Lung (tissue), 16 donors: ENCODE measurements around the gene ETF1. TPM values are rescaled to one million over a fixed set of nuclear protein-coding genes. Genes with fewer than 3 reads are reported as not detected.

Experiments used
- ATAC-seq: fragments of 200-7000 bp; cut with Tn5 transposase; one replicate; pipeline ENCODE4 v1.9.1; 2020; ENCODE audit warnings: moderate number of reproducible peaks; ENCODE audit not compliant: insufficient read depth, low FRiP score
- DNase-seq, 3 donors: peaks; one replicate each; pipeline ENCODE4 v3.0.0-alpha.2; 2013 to 2017
- H3K27ac ChIP-seq, 2 donors: one replicate each; pipeline ENCODE4 v1.5.1; 2013; ENCODE audit warnings: mild to moderate bottlenecking in 2 of 2, moderate library complexity in 2 of 2, control low read depth in 1 of 2, inconsistent platforms in 1 of 2, low read depth in 1 of 2, low read length in 1 of 2
- H3K27me3 ChIP-seq, 3 donors: one replicate each; pipeline ENCODE4 v1.5.1; 2013; ENCODE audit warnings: low read length in 2 of 3; ENCODE audit not compliant: control insufficient read depth in 3 of 3, insufficient read depth in 3 of 3
- H3K36me3 ChIP-seq, 4 donors: one replicate each; pipeline ENCODE4 v1.5.1; 2013; ENCODE audit warnings: low read length in 4 of 4, mild to moderate bottlenecking in 1 of 4, moderate library complexity in 1 of 4; ENCODE audit not compliant: control insufficient read depth in 4 of 4, insufficient read depth in 4 of 4
- H3K4me1 ChIP-seq, 5 donors: one replicate each; pipeline ENCODE4 v1.5.1; 2013; ENCODE audit warnings: low read length in 5 of 5, mild to moderate bottlenecking in 2 of 5, moderate library complexity in 1 of 5; ENCODE audit not compliant: control insufficient read depth in 5 of 5, insufficient read depth in 5 of 5
- H3K4me3 ChIP-seq: one replicate; pipeline ENCODE4 v1.5.1; 2013; ENCODE audit warnings: mild to moderate bottlenecking, control low read depth, moderate library complexity
- H3K9ac ChIP-seq, 2 donors: one replicate each; pipeline ENCODE4 v1.5.1; 2013; ENCODE audit warnings: low read length in 2 of 2, control low read depth in 1 of 2; ENCODE audit not compliant: insufficient read depth in 1 of 2
- H3K9me3 ChIP-seq, 4 donors: one replicate each; pipeline ENCODE4 v1.5.1; 2013; ENCODE audit warnings: low read length in 3 of 4, mild to moderate bottlenecking in 1 of 4, moderate library complexity in 1 of 4; ENCODE audit not compliant: control insufficient read depth in 4 of 4, insufficient read depth in 3 of 4
- CTCF ChIP-seq: IDR thresholded peaks from 2 replicates; pipeline ENCODE4 v1.5.1; 2012; ENCODE audit warnings: mild to moderate bottlenecking; ENCODE audit errors: control extremely low read depth, extremely low read depth
- WGBS, 2 donors: extraction: QIAGEN DNeasy Blood & Tissue Kit; methylation state at CpG; one replicate each; pipeline ENCODE4 v1.1.7; 2013; 5-methylcytosine and 5-hydroxymethylcytosine counted together
- long read RNA-seq, 5 donors: transcript quantifications; one replicate each; lab custom pipeline, GENCODE V29; 2026
- polyA plus RNA-seq, 2 donors: library from polyadenylated mRNA; stranded (reverse); fragments of 200-250 nt; gene quantifications; one replicate each; pipeline ENCODE4 v1.2.1, GENCODE V29; 2013
- total RNA-seq, 2 donors: library from RNA; depleted of rRNA in 1 of 2; stranded (reverse); fragments of >200 nt in 1 of 2; gene quantifications; one replicate each; pipeline ENCODE4 v1.2.1, GENCODE V29; 2014 to 2021
- donor health status: control.
- donor health status: control.
- donor health status: Bipolar disorder and iron deficiency.
- donor health status: healthy.
- donor health status: DM: yes; HTN: yes; CAD: no.

Gene ETF1
- total RNA-seq (10 to 100 TPM; 58.5 to 99.2 TPM), polyA plus RNA-seq (10 to 100 TPM; 36.9 to 67.2 TPM)
- long read RNA-seq, donor 1, transcript ETF1-201 (11 exons, 3,742 nt) = major isoform, 5 of 24 reads
- long read RNA-seq, donor 1, partial matches to known transcripts = 18 of 24 reads
- long read RNA-seq, donor 1, other reads (novel, unspliced or antisense) = 0 of 24 reads
- long read RNA-seq, donor 2, partial matches to known transcripts = 0 of 2 reads
- long read RNA-seq, donor 2, other reads (novel, unspliced or antisense) = 0 of 2 reads
- long read RNA-seq, donor 3, partial matches to known transcripts = 7 of 11 reads
- long read RNA-seq, donor 3, other reads (novel, unspliced or antisense) = 0 of 11 reads
- long read RNA-seq, donor 4, partial matches to known transcripts = 6 of 9 reads
- long read RNA-seq, donor 4, other reads (novel, unspliced or antisense) = 0 of 9 reads
- long read RNA-seq, donor 5, transcript ETF1-201 (11 exons, 3,742 nt) = major isoform, 10 of 25 reads
- long read RNA-seq, donor 5, partial matches to known transcripts = 15 of 25 reads
- long read RNA-seq, donor 5, other reads (novel, unspliced or antisense) = 0 of 25 reads

GRCh38 chr5:138542956-138543729, at the start of gene ETF1:
Gene ETF1, minus strand, starts transcription at chr5:138543236. Its CDS starts 318 bp downstream, at chr5:138542918.
- H3K4me1 ChIP-seq = peaks cover 9 to 33% (median 18%) of the 10 kb centered on the region in 5 donors
- 0 to 1% methylated on average over 59 to 70 of the region's 70 CpGs for WGBS, 2 donors
- peak within 1 kb of the TSS; percentile 99 for H3K9ac ChIP-seq
- ATAC-seq (peak; percentile 95), DNase-seq (peak; percentile 100)
- no peaks in the 10 kb centered on the region for H3K9me3 ChIP-seq
- peak within 1 kb of the TSS; percentile 95 to 99 for H3K27ac ChIP-seq
- no peak for TF ChIP-seq CTCF
- peaks cover 0 to 12% (median 1%) of the 10 kb centered on the region in 4 donors for H3K36me3 ChIP-seq
- peak within 1 kb of the TSS; percentile 85 for H3K4me3 ChIP-seq
- no peaks in the 10 kb centered on the region for H3K27me3 ChIP-seq

- no peak overlapping the region for H3K27ac ChIP-seq
- no peak for DNase-seq
Measured at GRCh38 chr5:138588013-138588788, 45.2 kb upstream of the ETF1 start.

GRCh38 chr5:138585157-138585556, 42.1 kb upstream of the ETF1 start:
- TF ChIP-seq CTCF = no peak
- Histone ChIP-seq H3K4me3 (no peak overlapping the region), H3K9ac (no peak overlapping the region), H3K27ac (no peak overlapping the region), H3K27me3 (no peaks in the 10 kb centered on the region), H3K9me3 (no peaks in the 10 kb centered on the region), H3K4me1 (peaks cover 0 to 3% (median 0%) of the 10 kb centered on the region in 5 donors), H3K36me3 (no peaks in the 10 kb centered on the region)
- ATAC-seq (no peak), DNase-seq (no peak)

More at GRCh38 chr5:138588013-138588788, 45.2 kb upstream of the ETF1 start:
- H3K9ac ChIP-seq = no peak overlapping the region
- TF ChIP-seq CTCF = no peak
- 98 to 100% methylated on average over 2 of the region's 2 CpGs for WGBS, 2 donors
- no peaks in the 10 kb centered on the region for H3K27me3 ChIP-seq
- H3K4me3 ChIP-seq = no peak overlapping the region
- ATAC-seq = no peak
- H3K4me1 ChIP-seq = peaks cover 0 to 3% (median 0%) of the 10 kb centered on the region in 5 donors
- no peaks in the 10 kb centered on the region for H3K9me3 ChIP-seq
- no peaks in the 10 kb centered on the region for H3K36me3 ChIP-seq
